GM19240 (cell line): ENCODE measurements around the gene SNED1.

ENCODE experiments used
- DNase-seq: peaks from one replicate; pipeline ENCODE4 v3.0.0; 2011; ENCODE audit warnings: low spot score; ENCODE audit not compliant: insufficient read length

Gene SNED1

GRCh38 chr2:241066893-241067341, 68.5 kb downstream of the SNED1 start:
- DNase-seq = no peak

- DNase-seq = no peak
These were observed 69.2 kb downstream of the SNED1 start for GRCh38 chr2:241067501-241068135.

- DNase-seq = no peak
These were observed 69.9 kb downstream of the SNED1 start for GRCh38 chr2:241068136-241068941.

GRCh38 chr2:241068942-241069810, 70.8 kb downstream of the SNED1 start:
- DNase-seq = no peak

GRCh38 chr2:241069821-241070281, 71.4 kb downstream of the SNED1 start:
- DNase-seq = no peak

GRCh38 chr2:241070361-241070760, 71.9 kb downstream of the SNED1 start:
- no peak for DNase-seq

- DNase-seq = no peak
These were observed 72.6 kb downstream of the SNED1 start for GRCh38 chr2:241070811-241071676.

- DNase-seq = no peak
These were observed 73.3 kb downstream of the SNED1 start for GRCh38 chr2:241071677-241072111.

GRCh38 chr2:241072151-241072550, 73.7 kb downstream of the SNED1 start:
- DNase-seq = no peak

GRCh38 chr2:241072553-241073165, 74.2 kb downstream of the SNED1 start:
- DNase-seq = no peak

- no peak for DNase-seq
These were observed 75.0 kb downstream of the SNED1 start for GRCh38 chr2:241073166-241074064.

- no peak for DNase-seq
These were observed 75.8 kb downstream of the SNED1 start for GRCh38 chr2:241074065-241074818.

GRCh38 chr2:241074901-241075540, 76.6 kb downstream of the SNED1 start:
- no peak for DNase-seq

- no peak for DNase-seq
These were observed 82.2 kb downstream of the SNED1 start for GRCh38 chr2:241080405-241081189.

GRCh38 chr2:241081190-241081642, 82.8 kb downstream of the SNED1 start:
- no peak for DNase-seq

- no peak for DNase-seq
These were observed 83.4 kb downstream of the SNED1 start for GRCh38 chr2:241081643-241082340.
